HepG2 (cell line): ENCODE data around the gene ZNF77. TPM values are rescaled to one million over a fixed set of nuclear protein-coding genes. Genes with fewer than 3 reads are reported as not detected.

Experiments
- BRCA1 ChIP-seq: sonication (generic); formaldehyde crosslinking; IDR thresholded peaks from 2 replicates; pipeline ENCODE4 v1.4.0; 2020; ENCODE audit warnings: missing genetic modification reagents
- DNMT3B ChIP-seq: conservative IDR thresholded peaks from 2 replicates; pipeline ENCODE4 v1.6.1; 2016; ENCODE audit warnings: missing biosample characterization, control low read depth
- MAF1 ChIP-seq: sonication (generic); formaldehyde crosslinking; IDR thresholded peaks from 2 replicates; pipeline ENCODE4 v1.5.0; 2020; ENCODE audit warnings: missing genetic modification reagents, borderline replicate concordance
- MAFG ChIP-seq: sonication (generic); formaldehyde crosslinking; IDR thresholded peaks from 2 replicates; pipeline ENCODE4 v1.5.1; 2020; ENCODE audit warnings: mild to moderate bottlenecking, missing genetic modification reagents
- PPARG ChIP-seq: conservative IDR thresholded peaks from 2 replicates; pipeline ENCODE4 v1.6.1; 2016; ENCODE audit warnings: missing biosample characterization, missing genetic modification reagents
- ZNF569 ChIP-seq: sonication (generic); formaldehyde crosslinking; IDR thresholded peaks from 2 replicates; pipeline ENCODE4 v1.5.0; 2020; ENCODE audit warnings: mild to moderate bottlenecking, missing genetic modification reagents, moderate library complexity, borderline replicate concordance
- ZNF609 ChIP-seq: sonication (generic); formaldehyde crosslinking; IDR thresholded peaks from 2 replicates; pipeline ENCODE4 v1.4.0; 2020; ENCODE audit warnings: mild to moderate bottlenecking, missing genetic modification reagents, borderline replicate concordance
- polyA plus RNA-seq, 8 experiments: library from polyadenylated mRNA; depleted of rRNA in 3 of 8; stranded (reverse) in 7 of 8; unstranded in 1 of 8; fragments of >200 nt; fragmentation: Illumina TruSeq in 4 of 8; extraction: Trizol in 4 of 8; gene quantifications; 2 replicates each; pipeline versions ENCODE4 v1.2.1 to v1.2.3, GENCODE V29; 2011 to 2016; ENCODE audit warnings: low read depth in 4 of 8, missing spikeins in 1 of 8, mixed read lengths in 1 of 8; ENCODE audit not compliant: insufficient read depth in 1 of 8
- total RNA-seq, 5 experiments: library from RNA; depleted of rRNA; stranded (reverse); fragments of >200 nt; fragmentation: Illumina TruSeq; extraction: Trizol; gene quantifications; 2 replicates each; pipeline ENCODE4 v1.2.3, GENCODE V29; 2016; ENCODE audit warnings: low read depth in 1 of 5
- TF ChIP-seq, protein P1 (sequence below): sonication (generic); formaldehyde crosslinking; IDR thresholded peaks from 2 replicates; pipeline ENCODE4 v1.4.0; 2020; ENCODE audit warnings: mild to moderate bottlenecking, missing genetic modification reagents
- TF ChIP-seq, protein P2 (sequence below): sonication (generic); formaldehyde crosslinking; IDR thresholded peaks from 2 replicates; pipeline ENCODE4 v1.8.1; 2023; ENCODE audit warnings: mild to moderate bottlenecking, inconsistent platforms, moderate library complexity, missing genetic modification reagents, borderline replicate concordance

The ZNF77 gene
- total and polyA plus RNA-seq, 2 of the 13 experiments (the other 11 are each of a cell fraction or from before 2014, with no cell fraction given), result 7.1 to 11.5 TPM

DNA sequence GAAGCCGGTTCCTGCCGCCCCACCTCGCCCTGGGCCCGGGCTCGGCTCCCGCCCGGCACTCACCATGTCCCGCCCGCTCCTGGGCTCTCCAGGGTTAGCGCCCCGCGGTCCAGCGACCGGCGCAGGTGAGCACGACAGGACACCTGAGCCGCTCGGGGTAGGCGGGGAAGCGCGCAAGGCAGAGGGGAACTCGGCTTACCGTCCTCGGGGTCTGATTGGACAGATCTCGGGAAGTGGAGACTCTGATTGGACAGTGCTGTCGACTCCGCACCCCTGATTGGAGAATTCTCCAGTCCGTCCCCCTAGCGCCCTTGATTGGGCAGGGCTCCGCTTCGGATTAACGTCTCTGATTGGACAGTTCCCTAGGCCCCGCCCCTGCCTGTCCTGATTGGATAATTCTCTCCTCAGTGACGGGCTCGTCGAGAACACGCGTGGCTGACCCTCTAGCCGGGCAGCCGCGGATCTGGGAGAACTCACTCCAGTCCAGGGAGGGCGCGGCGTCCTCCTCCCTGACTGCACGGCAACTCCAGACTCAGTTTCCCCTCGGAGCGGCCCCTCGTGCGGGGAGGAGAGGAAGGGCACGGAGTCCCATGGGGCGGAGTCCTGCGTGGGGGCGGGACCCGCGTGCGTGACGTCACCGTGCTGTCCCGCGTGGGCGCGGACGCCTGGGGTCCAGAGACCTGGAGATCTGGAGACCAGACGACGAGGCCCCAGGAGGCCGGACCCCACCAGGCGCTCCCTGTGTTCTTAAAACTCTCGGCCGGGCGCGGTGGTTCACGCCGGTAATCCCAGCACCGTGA, at the start of gene ZNF77 (continued):
- TF ChIP-seq, protein P1, sequence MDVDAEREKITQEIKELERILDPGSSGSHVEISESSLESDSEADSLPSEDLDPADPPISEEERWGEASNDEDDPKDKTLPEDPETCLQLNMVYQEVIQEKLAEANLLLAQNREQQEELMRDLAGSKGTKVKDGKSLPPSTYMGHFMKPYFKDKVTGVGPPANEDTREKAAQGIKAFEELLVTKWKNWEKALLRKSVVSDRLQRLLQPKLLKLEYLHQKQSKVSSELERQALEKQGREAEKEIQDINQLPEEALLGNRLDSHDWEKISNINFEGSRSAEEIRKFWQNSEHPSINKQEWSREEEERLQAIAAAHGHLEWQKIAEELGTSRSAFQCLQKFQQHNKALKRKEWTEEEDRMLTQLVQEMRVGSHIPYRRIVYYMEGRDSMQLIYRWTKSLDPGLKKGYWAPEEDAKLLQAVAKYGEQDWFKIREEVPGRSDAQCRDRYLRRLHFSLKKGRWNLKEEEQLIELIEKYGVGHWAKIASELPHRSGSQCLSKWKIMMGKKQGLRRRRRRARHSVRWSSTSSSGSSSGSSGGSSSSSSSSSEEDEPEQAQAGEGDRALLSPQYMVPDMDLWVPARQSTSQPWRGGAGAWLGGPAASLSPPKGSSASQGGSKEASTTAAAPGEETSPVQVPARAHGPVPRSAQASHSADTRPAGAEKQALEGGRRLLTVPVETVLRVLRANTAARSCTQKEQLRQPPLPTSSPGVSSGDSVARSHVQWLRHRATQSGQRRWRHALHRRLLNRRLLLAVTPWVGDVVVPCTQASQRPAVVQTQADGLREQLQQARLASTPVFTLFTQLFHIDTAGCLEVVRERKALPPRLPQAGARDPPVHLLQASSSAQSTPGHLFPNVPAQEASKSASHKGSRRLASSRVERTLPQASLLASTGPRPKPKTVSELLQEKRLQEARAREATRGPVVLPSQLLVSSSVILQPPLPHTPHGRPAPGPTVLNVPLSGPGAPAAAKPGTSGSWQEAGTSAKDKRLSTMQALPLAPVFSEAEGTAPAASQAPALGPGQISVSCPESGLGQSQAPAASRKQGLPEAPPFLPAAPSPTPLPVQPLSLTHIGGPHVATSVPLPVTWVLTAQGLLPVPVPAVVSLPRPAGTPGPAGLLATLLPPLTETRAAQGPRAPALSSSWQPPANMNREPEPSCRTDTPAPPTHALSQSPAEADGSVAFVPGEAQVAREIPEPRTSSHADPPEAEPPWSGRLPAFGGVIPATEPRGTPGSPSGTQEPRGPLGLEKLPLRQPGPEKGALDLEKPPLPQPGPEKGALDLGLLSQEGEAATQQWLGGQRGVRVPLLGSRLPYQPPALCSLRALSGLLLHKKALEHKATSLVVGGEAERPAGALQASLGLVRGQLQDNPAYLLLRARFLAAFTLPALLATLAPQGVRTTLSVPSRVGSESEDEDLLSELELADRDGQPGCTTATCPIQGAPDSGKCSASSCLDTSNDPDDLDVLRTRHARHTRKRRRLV (CRISPR knock-in tag), result 0 out of 2 replicates have a peak, but pooled peaks have one; percentile 28
- TF ChIP-seq MAF1 (CRISPR knock-in tag) (peak; percentile 25; the same call in 1 of the 2 replicates), ZNF569 (CRISPR knock-in tag) (no peak), PPARG (CRISPR knock-in tag) (no peak), MAFG (CRISPR knock-in tag) (no peak), ZNF609 (no peak), DNMT3B (CRISPR knock-in tag) (no peak), BRCA1 (0 out of 2 replicates have a peak, but pooled peaks have one; percentile 73)
- TF ChIP-seq, protein P2, sequence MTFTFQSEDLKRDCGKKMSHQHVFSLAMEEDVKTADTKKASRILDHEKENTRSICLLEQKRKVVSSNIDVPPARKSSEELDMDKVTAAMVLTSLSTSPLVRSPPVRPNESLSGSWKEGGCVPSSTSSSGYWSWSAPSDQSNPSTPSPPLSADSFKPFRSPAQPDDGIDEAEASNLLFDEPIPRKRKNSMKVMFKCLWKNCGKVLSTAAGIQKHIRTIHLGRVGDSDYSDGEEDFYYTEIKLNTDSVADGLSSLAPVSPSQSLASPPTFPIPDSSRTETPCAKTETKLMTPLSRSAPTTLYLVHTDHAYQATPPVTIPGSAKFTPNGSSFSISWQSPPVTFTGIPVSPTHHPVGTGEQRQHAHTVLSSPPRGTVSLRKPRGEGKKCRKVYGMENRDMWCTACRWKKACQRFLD (CRISPR knock-in tag), result no peak; the same call in none of the 2 replicates
